ENCODE results near the gene ATP6AP2.

DNA sequence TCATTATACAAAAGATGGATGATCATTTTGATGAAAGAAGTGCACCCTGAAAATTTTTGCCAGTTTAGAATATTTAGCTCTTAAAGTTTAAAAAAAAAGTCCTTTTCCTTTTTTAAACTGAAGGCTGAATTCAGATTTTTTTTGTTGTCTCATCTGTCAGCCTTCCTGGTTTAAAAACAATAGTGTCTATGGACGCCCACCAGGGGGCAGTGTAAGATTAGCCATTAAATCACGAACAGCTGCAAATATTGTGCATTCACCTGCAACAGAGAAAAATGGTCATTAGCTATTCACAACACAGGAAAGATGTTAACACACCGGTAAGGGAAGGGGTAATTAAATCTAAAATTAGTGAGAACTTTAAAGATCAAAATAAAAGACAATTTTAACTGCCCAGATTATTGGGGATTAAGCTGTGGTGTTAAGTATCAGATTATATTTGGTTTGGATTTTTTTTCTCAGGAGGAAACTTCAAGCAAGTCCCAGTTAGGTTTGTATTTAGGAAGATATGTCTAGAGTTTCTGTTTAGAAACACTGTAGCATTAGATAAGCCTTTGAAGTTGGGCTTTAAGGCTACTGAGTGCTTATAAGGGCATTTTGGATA is 71.0 kb downstream of the ATP6AP2 start:
- no peak for TF ChIP-seq EZH2 (IDR thresholded peaks at IDR 0.05; ENCODE audit: borderline replicate concordance, low read depth, low read length, poor library complexity, severe bottlenecking)
- TF ChIP-seq, protein P1, sequence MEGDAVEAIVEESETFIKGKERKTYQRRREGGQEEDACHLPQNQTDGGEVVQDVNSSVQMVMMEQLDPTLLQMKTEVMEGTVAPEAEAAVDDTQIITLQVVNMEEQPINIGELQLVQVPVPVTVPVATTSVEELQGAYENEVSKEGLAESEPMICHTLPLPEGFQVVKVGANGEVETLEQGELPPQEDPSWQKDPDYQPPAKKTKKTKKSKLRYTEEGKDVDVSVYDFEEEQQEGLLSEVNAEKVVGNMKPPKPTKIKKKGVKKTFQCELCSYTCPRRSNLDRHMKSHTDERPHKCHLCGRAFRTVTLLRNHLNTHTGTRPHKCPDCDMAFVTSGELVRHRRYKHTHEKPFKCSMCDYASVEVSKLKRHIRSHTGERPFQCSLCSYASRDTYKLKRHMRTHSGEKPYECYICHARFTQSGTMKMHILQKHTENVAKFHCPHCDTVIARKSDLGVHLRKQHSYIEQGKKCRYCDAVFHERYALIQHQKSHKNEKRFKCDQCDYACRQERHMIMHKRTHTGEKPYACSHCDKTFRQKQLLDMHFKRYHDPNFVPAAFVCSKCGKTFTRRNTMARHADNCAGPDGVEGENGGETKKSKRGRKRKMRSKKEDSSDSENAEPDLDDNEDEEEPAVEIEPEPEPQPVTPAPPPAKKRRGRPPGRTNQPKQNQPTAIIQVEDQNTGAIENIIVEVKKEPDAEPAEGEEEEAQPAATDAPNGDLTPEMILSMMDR (conservative IDR thresholded peaks at IDR 0.05; ENCODE audit: low read depth, low read length) = peak; percentile 77

Measured in A673 (cell line).